ENCODE results near the gene LAMC1. TPM values are rescaled to one million over a fixed set of nuclear protein-coding genes. Genes with fewer than 3 reads are reported as not detected.

LAMC1 gene
- polyA plus RNA-seq, 1 of the 3 experiments (the other 2 are of a cell fraction) = 101 TPM

GRCh38 chr1:183142171-183142570, 119.0 kb downstream of the LAMC1 start:
- WGBS (ENCODE audit: low lambda C conversion rate) = 91% methylated on average over 2 of the region's 2 CpGs
- Histone ChIP-seq H3K79me2 (ENCODE audit: insufficient read depth) (no peaks in the 10 kb centered on the region), H3K9me2 (no peaks in the 10 kb centered on the region), H2AFZ (ENCODE audit: low read depth) (no peak overlapping the region), H3K36me3 (replicated peaks in 1 of 2; ENCODE audit: control insufficient read depth in 1 of 2, insufficient read depth in 2 of 2, low read length in 1 of 2) (peaks cover 55 to 64% of the 10 kb centered on the region in 2 experiments), H4K20me1 (ENCODE audit: insufficient read depth) (no peaks in the 10 kb centered on the region), H3F3A (replicated peaks; ENCODE audit: insufficient read depth) (peaks cover 3% of the 10 kb centered on the region), H3K4me3 (ENCODE audit: low read depth in 2 of 2, low read length in 1 of 2) (no peak overlapping the region), H3K4me2 (no peak overlapping the region), H3K27me3 (ENCODE audit: insufficient read depth) (no peaks in the 10 kb centered on the region), H3K4me1 (ENCODE audit: control insufficient read depth in 1 of 2, insufficient read depth in 2 of 2, low read depth in 1 of 2, low read length in 1 of 2) (peaks cover 0 to 6% of the 10 kb centered on the region in 2 experiments; a peak in 2 of 4 replicates), H3K27ac (ENCODE audit: low read depth in 2 of 2, low read length in 1 of 2) (no peak overlapping the region), H3K9ac (no peak overlapping the region), H3K9me3 (no peaks in the 10 kb centered on the region)
- TF ChIP-seq EZH2phosphoT487 (IDR thresholded peaks at IDR 0.05; ENCODE audit: borderline replicate concordance, low read depth) (no peak), MEF2A (IDR thresholded peaks at IDR 0.05; ENCODE audit: borderline replicate concordance, low read depth) (no peak), TEAD4 (IDR thresholded peaks at IDR 0.05; ENCODE audit: borderline replicate concordance, insufficient read depth) (no peak), JUND (IDR thresholded peaks at IDR 0.05) (no peak), YY1 (IDR thresholded peaks at IDR 0.05; ENCODE audit: low read depth) (no peak), POLR2AphosphoS5 (IDR thresholded peaks at IDR 0.05; ENCODE audit: low read depth, low read length) (no peak), SIN3A (IDR thresholded peaks at IDR 0.05; ENCODE audit: borderline replicate concordance, low read depth, low read length) (no peak), GATA2 (CRISPR knock-in tag; IDR thresholded peaks at IDR 0.05) (no peak), TAF1 (IDR thresholded peaks at IDR 0.05; ENCODE audit: borderline replicate concordance, low read depth, low read length) (no peak), RXRA (IDR thresholded peaks at IDR 0.05; ENCODE audit: borderline replicate concordance, low read depth) (no peak), TCF12 (IDR thresholded peaks at IDR 0.05) (no peak), RAD21 (IDR thresholded peaks at IDR 0.05; ENCODE audit: low read length) (no peak), USF2 (IDR thresholded peaks at IDR 0.05; ENCODE audit: borderline replicate concordance, low read depth, low read length) (no peak), GABPA (IDR thresholded peaks at IDR 0.05; ENCODE audit: low read depth) (no peak), MAX (IDR thresholded peaks at IDR 0.05; ENCODE audit: low read depth) (no peak), IRF3 (IDR thresholded peaks at IDR 0.05; ENCODE audit: low read depth, low read length) (no peak), FOXM1 (IDR thresholded peaks at IDR 0.05; ENCODE audit: low read depth) (no peak), SMC3 (IDR thresholded peaks at IDR 0.05; ENCODE audit: low read depth, low read length) (no peak), CTCF (IDR thresholded peaks at IDR 0.05) (no peak), ZBTB33 (IDR thresholded peaks at IDR 0.05; ENCODE audit: borderline replicate concordance, low read depth) (no peak)
- CTCF ChIA-PET = interaction anchor here (1.0 to 1.3 kb wide), 2 partner anchors 8 to 115 kb away, joined by 3 read pairs; no protein-coding TSS in a partner anchor
- no peak for DNase-seq
- POLR2A ChIA-PET = no interaction called here

All from SK-N-SH (cell line).